GM23248 (cell line): Measurements from ENCODE around the gene ZNF557.
"Not testable (repeated sequence)": the region's sequence is repeated elsewhere in the genome, so short reads cannot be mapped to it uniquely, and the experiment has no call there.

Experiments used
- EZH2 ChIP-seq: fragments of 200-600 bp; sonication (generic); IDR thresholded peaks from 2 replicates; pipeline ENCODE4 v1.6.1; 2018; ENCODE audit warnings: antibody characterized with exemption, mild to moderate bottlenecking; ENCODE audit not compliant: insufficient read depth, poor library complexity, severe bottlenecking
- EZH2phosphoT487 ChIP-seq: fragments of 200-600 bp; sonication (generic); IDR thresholded peaks from 2 replicates; pipeline ENCODE4 v1.6.1; 2018; ENCODE audit warnings: antibody characterized with exemption, moderate library complexity, mild to moderate bottlenecking, low read depth; ENCODE audit not compliant: insufficient read depth

- TF ChIP-seq EZH2, EZH2phosphoT487: not testable (repeated sequence)
These were observed 13.1 kb upstream of the ZNF557 start for GRCh38 chr19:7056371-7056770.
